Stimulated activated CD8-positive, alpha-beta memory T cell treated with anti-CD3 and anti-CD28 coated beads, Interleukin-7, amount 100 ng/mL, for 48 hours (primary cell): ENCODE data around the gene ADAMTSL4.

Experiments
- DNase-seq, 2 donors: peaks; one replicate each; pipeline ENCODE4 v3.0.0-alpha.2; 2020; ENCODE audit warnings: low read depth in 1 of 2; ENCODE audit errors: extremely low read depth in 1 of 2

ADAMTSL4 gene

GRCh38 chr1:150534002-150534401 lies 15.2 kb upstream of the ADAMTSL4 start:
- no peak for DNase-seq

- DNase-seq: no peak
These were observed 13.5 kb upstream of the ADAMTSL4 start for GRCh38 chr1:150535511-150536287.

GRCh38 chr1:150536836-150537731 lies 12.1 kb upstream of the ADAMTSL4 start:
- no peak for DNase-seq

GRCh38 chr1:150537732-150538684 lies 11.2 kb upstream of the ADAMTSL4 start:
- no peak for DNase-seq

DNA sequence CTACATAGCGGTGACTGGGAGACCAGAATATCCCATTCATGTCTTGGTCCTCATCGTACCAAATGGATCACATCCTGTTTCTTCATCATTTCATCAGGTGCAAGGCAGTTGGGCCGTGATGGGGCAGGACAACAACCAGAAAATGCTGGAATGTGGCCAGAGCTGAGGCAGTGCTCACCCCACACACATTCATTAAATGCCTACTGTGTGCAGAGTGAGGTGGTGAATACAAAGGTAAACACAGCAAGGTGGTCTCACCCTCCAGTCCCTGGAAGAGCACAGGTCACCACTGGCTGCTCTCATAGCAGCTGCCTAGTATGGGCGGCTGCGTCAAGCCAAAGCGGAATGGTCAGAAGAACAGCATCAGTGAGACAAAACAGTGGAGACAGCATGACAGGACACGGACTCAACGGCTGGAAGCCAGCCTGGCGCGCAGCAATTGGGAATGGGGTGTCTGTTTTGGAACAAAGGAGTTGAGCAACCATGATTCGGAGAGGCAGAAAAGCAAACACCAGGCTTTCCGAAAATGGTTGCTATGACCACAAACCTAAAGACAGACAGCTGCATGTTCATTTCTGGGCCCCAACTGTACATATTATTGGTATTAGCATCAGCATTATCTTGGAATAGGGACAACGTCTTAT lies 5.6 kb upstream of the ADAMTSL4 start:
- DNase-seq: no peak

GRCh38 chr1:150544204-150544603 lies 5.0 kb upstream of the ADAMTSL4 start:
- no peak for DNase-seq

DNA sequence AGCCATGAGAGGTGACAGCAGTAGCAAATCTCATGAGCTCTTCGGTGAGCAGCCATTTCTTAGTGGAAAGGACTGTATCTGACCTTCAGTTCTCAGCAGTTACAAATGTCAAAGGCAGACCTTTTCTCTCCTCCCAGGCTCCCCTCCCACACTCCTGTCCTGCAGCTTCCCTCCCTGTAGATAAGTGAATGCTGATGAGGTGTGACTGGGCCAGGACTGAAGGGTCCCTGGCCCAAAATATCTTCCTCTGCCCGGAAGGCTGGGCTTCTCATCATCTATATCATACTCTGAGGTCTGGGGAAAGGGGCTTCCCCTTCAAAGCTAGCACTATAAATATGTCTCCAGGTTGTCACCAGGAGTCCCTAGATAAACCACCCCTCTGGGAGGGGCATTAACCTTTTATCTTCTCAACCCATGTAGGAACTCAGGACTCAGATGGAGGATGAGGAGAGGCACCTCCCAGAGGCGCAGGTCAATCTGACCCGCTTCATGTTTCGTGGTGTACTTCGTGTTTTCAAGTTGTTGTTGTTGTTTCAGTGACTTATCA lies 3.6 kb upstream of the ADAMTSL4 start:
- no peak for DNase-seq

GRCh38 chr1:150546294-150546937 lies 2.8 kb upstream of the ADAMTSL4 start:
- DNase-seq: no peak

- DNase-seq: no peak
These were observed 930 bp upstream of the ADAMTSL4 start for GRCh38 chr1:150548324-150548631.

DNA sequence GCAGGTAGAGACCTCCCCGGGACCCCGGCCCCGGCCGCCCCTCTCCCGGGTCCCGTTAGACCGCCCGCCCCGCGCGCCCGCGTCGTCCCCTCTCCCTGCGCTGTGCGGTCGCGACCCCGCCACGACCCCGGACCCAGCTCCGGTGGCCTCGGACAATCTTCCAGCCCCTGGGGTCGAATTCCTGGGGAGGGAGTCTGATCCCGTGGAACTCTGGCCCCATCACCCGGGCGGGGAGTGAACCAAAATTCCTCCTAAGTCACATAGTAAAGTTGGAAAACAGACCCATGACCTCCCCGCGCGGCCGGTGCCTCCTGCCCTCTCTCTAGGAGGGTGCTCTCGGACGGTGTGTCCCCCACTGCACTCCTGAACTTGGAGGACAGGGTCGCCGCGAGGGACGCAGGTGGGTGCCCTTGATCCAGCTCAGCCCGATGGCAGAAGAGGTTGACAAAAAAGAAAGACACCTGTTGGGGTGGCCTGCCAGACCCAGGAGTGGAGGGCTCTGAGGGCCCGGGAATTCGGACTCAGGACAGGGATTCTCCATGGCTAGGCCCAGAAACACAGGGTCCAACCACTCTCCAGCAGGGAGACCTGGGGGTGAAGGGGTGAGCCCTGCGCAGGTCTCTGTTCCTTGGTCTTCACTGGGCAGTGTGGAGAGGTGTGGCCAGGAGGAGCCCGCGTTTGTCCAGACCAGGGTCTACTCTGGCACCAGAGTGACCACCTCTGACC lies 451 bp downstream of the ADAMTSL4 start:
- DNase-seq: no peak

GRCh38 chr1:150550222-150551050 lies 1.2 kb downstream of the ADAMTSL4 start:
- no peak for DNase-seq

DNA sequence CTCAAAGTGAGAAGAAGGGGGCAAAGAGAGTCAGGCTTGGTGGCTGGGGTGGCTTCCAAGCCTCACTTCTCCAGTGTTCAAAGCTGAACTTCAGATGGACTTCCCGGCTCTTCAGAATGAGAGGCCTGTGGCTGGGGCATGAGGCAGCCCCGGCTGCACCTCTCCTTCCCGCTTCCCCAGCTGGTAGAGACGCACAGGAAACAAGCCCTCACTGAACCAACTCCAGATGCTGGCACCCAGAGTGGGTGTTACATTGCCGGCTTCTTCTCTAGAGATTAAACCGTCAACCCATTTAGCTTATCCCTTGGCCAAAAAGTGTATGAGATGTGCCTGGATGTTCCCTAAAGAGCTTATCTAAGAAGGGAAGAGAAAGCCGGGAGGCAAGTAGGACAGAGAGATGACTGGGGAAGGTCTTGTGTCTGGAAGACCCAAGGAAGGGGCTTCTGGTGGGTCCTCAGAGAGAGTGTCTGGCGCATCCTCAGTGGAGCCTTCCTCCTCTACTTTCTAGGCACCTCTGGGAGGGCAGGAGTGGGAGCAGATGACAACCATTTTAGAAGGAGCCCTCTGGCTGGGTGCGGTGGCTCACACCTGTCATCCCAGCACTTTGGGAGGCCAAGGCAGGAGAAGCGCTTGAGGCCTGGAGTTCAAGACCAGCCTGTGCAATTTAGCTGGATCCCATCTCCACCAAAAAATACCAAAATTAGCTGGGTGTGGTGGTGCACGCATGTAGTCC lies 2.0 kb downstream of the ADAMTSL4 start:
- no peak for DNase-seq

DNA sequence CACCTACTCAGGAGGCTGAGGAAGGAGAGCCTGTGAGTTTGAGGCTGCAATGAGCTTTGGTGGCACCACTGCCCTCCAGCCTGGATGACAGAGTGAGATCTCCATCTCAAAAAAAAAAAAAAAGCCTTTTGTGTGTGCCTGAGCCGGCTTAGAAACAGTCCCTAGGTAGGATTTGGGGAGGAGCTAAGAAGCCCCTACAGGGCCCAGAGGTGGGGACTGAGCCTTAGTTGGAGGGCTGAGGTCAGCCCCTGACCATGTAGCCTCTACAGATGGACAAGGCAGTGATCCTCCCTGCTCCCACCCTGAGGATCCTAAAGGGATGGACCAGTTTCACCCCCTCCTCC lies 2.5 kb downstream of the ADAMTSL4 start:
- DNase-seq: no peak

DNA sequence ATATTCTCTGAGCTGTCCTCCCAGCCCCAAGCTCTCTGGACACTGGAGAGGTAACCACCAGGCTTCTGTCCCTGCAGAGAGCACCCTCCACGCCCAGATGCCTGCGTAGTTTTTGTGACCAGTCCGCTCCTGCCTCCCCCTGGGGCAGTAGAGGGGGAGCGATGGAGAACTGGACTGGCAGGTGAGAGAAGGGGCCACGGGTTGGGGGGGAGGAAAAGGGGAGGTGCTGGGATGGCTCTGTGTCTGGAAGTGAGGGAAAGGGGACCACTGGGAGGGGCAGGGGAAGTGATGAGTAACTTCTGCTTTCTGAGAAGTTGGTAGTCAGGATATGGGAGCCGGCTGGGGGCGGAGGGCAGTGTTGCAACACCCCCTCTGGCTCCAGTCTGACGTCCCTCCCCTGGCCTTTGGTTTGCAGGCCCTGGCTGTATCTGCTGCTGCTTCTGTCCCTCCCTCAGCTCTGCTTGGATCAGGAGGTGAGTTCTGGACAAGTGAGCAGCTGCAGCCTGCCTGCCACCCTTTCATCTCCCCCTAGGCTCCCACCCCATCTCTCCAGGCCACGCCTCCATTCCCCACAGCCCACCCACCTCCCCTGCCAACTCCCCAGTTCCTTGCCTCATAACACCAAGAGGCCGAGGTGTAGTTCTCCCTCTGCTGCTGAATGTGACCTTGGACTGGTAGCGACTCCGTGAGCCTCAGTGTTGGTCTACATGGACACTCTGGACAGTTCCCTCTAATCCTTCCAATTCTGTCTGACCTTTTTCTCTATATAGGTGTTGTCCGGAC lies 3.1 kb downstream of the ADAMTSL4 start:
- no peak for DNase-seq

GRCh38 chr1:150552911-150553289 lies 3.7 kb downstream of the ADAMTSL4 start:
- no peak for DNase-seq

- no peak for DNase-seq
These were observed 4.3 kb downstream of the ADAMTSL4 start for GRCh38 chr1:150553392-150554085.
